GM21526 (cell line): Measurements from ENCODE around the gene TMEM91.
"Not testable (repeated sequence)": the region's sequence is repeated elsewhere in the genome, so short reads cannot be mapped to it uniquely, and the experiment has no call there.

Experiments
- ATAC-seq: cut with Tn5 transposase; IDR thresholded peaks from one replicate; pipeline ENCODE4 v1.9.1; 2021; ENCODE audit warnings: moderate library complexity; ENCODE audit not compliant: unreplicated experiment, low FRiP score

Gene TMEM91

DNA sequence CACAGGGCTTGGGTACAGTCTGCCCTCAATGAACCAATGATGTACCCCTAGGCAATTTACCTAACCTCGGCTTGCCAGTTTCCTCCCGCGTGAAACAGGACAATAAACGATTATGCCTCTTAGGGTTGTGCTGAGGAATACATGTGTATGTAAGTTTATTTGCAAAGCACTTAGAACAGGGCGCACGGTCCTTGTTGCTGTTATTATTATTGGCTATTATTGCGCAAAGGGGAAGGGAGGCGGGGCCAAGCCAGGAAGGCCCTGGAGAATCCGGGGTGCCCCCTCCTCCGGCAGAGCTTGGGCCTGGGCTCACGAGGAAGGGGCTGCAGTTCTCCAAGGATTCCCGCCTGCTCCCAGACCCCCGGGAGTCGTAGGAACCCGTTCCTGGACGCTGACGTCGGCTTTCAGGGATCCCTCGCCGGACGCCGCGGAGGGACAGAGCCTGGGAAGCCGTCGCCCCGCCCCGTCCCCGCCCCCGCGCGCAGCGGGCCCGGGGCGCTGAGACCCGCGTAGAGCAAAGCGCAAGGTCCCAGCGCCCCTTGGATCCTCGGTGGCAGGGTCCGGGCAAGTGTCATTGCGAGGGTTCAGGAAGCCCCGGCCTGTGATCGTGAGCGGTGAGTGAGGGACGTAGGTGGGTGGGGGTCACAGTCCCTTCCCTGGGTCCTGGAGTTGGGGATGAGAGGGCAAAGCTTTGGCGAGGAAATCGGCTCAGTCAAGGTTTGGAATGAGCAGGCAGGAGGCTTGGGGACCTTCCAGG is at the start of gene TMEM91:
TMEM91 (plus strand) TSS at position 293 of the 757 bp plus-strand sequence. CDS start 1,777 bp downstream, outside the sequence.
- no peak for ATAC-seq

DNA sequence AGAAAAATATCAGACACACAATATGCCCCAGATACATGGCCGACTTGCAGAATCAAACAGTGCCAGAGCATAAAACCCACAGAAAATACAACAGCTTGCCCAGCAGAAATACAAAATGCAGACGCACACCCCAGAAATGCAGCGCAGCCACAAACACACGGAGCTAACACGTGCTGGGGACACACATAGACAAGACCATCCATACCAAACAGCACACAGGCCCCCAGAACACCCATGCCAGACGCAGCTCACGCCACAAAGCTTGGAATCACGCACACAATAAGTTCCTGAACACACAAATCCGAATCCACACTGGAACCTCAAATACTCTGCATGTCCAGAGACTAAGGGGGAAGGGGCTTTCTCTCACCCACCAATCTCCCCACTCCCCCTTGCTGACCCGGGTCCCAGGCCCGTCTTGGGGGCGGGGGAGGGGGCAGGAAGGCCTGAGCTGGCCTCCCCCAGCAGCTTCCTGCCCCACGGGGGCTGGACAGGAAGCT is 49.2 kb upstream of the TMEM91 start:
- ATAC-seq, result no peak

DNA sequence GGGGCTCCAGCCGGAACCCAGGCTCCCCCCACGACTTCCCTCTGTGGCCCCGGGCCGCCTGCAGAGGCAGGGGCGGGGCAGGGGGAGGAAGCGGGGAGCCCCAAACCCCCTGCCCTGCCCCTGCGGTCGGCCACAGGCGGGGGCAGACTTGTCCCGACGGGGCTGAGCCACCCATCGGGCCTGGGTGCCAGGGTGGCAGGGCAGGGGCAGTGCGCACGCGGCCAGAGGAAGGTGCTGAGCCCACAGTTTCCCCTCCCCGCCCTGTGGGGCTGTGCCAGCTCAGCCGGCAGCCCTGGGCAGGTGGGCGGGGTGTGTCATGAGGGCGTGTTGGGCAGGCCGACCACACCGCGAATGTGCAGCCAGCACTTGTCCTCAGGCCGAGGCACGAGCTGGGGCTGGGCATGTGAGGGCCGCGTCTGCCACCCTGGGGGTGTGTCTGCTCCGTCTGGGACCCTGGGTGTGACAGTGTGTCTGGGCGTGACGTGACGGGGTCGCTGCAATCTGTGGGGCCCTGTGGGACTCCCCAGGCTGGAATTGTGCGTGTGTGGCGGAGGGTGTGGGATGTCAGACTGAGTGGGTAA is 48.7 kb upstream of the TMEM91 start:
- no peak for ATAC-seq

DNA sequence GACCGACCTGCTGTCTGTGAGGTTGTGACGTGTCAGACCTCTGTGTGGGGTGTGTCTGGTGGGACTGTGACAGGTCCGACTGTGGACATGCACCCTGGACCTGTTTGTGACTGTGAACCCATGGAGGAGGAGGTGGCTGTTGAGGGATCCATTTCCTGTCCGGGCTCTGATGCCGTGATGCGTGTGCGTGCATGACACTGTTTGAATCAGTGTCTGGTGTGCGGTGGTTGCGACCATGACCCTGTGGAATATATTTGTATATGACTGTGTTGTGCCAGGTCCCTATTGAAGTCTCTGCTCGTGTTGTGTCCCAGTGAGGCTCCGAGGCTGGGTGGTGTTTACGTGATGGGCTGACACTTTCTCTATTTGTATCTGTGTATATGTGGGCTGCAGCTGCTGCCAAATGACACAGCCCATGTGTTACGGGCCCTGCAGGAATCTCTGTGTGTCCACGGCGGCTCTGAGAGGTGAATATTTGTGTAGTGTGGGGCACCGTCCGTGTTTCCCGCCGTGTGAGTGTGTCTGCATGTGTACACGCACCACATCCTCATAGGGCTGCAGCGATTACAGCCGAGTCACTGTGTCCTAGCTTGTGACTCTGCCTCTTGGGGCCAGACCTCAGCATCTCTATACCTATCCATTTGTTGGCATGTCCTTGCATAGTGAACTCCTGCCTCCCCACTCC is 48.0 kb upstream of the TMEM91 start:
- no peak for ATAC-seq

DNA sequence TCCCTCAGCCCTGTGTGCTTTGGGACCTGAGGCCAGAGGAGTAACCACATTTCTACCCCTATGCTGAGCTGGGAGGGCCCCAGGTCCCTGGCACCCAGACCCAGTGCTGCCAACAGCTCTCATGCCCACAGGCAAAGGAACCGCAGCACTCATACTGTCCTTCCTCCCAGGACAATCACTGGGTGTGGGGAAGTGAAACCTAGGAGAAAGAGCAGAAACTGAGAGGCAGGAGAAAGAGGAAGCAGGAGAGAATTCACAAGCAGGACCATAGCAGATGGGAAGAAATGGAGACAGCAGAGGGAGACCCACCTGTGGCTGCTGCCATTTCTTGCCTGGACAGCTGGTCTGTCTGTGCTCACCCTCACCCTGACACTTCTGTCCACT is 47.5 kb upstream of the TMEM91 start:
- no peak for ATAC-seq

DNA sequence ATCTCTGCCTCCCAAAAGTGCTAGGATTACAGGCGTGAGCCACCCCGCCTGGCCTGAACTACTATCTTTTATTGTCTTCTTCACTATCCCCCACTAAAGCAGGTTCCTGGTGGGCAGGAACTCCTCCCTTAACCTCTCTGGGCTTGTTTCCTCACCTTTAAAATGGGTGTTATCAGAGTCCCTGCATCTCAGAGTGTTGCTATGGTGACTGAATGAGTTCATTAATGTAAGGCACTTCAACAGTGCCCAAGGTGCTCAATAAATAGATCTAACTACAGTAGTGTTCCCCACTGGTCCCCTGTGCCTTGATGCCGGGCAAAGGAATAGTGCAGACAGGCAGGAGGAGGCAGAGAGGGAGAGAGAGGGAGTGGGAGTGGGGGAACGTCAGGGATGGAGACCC is 45.9 kb upstream of the TMEM91 start:
- no peak for ATAC-seq

DNA sequence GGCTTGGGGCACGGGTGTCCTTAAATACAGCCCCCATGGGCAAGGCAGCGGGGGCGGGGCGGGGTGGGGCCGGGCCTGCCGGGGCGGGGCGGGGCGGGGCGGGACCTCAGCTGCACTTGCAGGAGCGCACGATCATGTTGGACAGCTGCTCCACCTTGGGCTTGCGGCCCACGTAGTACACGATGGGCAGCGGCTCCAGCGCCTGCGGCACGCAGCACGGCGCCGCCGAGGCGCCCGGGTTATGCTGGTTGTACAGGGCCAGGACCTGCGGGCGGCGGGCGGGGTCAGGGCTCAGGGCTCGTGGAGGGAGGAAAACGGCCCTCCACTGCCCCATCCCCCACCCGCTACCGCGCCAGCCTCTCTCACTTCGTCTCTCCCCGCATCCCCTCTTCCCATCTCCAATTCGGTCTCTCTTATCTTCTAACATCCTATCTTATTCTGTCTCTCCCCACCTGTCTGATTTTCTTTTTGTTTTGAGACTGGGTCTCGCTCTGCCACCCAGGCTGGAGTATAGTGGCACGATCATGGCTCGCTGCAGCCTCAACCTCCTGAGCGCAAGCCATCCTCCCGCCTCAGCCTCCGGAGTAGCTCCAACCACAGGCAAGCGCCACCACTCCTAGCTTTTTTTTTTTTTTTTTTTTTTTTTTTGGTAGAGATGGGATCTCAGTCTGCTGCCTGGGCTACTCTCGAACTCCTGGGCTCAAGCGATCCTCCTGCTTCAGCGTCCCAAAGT is 45.2 kb upstream of the TMEM91 start:
- no peak for ATAC-seq

DNA sequence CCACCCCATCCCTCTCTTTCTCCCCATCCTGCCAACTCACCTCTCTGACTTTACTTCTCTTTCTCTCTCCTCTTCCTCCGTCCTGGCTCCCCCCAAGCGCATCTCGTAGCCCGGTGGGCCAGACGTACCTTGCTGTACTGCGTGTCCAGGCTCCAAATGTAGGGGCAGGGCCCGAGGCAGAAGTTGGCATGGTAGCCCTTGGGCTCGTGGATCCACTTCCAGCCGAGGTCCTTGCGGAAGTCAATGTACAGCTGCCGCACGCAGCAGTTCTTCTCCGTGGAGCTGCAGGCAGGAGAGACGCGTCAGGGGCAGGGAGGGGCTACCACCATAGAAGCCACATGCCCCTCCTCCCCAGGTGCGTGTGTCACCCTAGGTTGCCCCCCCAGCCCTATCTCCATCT is 44.3 kb upstream of the TMEM91 start:
- no peak for ATAC-seq

DNA sequence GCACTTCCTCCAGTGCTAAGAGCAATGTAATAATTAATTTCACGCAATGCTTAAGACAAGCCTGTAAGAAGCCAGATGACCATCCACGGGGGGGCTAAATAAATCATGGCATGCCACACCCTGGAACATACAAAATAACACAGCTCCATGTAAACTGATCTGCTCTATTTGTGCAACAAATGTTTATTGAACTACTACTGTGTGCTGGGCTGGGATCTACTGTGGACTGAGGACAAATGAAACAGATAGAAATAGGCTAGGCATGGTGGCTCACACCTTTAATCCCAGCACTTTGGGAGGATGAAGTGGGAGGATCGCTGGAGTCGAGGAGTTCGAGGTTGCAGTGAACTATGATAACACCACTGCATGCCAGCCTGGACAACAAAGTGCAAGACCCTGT is 43.9 kb upstream of the TMEM91 start:
- no peak for ATAC-seq

DNA sequence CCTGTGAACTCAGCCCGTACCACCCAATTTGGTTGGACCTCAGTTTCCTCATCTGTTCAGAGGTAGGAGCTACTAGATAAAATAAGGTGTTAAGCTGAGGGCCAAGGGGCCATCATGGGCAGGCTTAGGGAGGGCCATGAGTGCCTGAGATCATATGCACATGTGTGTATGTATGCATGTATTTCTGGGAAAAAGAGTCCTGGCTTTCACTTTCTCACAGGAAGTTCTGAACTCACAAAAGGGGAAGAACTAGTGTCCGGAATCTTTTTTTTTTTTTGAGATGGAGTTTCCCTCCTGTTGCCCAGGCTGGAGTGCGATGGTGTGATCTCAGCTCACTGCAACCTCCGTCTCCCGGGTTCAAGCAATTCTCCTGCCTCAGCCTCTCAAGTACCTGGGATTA is 41.5 kb upstream of the TMEM91 start:
- no peak for ATAC-seq

DNA sequence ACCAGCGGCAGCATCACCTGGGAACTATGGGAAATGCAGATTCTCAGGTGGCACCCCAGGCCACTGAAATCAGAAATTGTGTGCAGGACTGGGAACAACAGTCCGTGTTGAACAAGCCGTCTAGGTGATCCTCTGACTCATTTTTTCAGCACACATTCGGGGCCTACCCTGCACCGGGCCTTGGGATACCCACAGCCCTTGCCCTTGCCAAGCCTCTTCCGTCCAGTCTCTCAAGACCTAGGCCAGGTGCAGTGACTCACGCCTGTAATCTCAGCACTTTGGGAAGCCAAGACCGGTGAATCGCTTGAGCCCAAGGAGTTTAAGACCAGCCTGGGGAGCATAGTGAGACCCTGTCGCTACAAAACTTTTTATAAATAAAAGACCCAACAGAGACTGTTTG is 40.9 kb upstream of the TMEM91 start:
- ATAC-seq, result no peak

DNA sequence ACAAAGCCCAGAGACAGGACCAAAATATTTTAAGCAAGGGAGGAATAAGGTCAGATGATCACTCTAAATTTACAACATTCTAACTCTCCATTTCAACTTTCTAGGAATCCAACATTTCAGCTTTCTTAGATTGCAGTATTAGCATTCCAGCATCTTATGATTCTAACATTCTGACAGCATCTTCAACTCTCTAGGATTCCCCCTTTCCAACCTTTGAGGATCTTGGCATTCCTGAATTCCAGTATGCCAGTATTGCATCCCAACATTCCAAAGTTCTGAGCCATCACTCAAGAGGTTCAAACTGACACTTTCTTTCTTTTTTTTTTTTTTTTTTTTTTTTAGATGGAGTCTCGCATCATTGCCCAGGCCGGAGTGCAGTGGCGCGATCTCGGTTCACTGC is 36.4 kb upstream of the TMEM91 start:
- ATAC-seq, result no peak

DNA sequence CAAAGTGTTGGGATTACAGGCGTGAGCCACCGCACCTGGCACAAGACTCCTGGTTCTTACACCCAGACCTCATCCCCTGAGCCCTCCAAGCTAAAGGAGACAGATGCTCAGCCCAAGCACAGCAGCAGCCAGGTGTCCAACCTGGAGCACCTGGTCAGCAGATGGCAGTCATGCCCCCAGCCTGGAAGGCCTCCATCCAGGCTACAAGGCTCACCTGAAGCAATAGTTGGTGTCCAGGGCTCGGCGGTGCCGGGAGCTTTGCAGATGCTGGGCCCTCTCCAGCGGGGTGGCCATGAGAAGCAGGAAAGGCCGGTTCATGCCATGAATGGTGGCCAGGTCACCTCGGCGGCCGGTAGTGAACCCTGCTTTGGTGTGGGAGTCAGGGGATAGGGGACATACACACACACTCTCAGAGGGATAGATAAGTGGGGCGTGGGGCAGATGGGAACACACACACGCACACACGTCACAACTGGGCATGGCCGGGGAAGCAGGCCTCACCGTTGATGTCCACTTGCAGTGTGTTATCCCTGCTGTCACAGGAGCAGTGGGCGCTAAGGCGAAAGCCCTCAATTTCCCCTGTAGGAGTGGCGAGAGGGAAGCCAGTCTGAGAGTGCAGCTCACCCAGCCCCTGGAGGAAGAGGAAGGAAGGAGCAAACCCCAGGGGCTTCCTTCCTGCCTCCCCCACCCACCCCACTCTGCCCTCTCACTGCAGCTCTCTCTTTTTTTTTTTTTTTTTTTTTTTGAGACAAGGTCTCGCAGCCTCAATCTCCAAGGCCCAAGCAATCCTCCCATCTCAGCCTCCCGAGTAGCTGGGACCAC is 34.5 kb upstream of the TMEM91 start:
- no peak for ATAC-seq

DNA sequence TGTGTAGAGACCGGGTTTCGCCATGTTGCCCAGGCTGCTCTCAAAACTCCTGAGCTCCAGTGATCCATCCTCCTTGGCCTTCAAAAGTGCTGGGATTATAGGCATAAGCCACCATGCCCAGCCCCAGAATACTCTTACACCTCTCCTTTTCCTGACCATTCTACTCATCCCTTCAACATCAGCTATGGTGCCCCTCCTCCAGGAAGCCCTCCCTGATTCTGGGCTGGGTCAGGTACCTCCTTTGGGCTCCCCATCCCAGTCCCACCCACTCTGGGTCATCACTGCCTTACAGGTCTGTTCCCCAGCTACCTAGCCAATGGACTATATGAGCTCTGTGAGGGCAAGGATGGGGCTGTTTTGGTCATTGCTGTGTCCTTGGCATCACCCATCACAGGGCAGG is 32.2 kb upstream of the TMEM91 start:
- ATAC-seq, result no peak

DNA sequence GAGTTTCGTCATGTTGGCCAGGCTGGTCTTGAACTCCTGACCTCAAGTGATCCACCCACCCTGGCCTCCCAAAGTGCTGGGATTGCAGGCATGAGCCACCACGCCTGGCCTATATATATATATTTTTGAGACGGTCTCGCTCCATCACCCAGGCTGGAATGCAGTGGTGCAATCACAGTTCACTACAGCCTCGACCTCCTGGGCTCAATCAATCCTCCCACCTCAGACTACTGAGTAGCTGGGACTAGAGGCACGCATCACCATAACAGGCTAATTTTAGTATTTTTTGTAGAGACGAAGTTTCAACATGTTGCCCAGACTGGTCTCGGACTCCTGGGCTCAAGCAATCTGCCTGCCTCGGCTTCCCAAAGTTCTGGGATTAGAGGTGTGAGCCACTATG is 29.4 kb upstream of the TMEM91 start:
- ATAC-seq, result not testable (repeated sequence)

DNA sequence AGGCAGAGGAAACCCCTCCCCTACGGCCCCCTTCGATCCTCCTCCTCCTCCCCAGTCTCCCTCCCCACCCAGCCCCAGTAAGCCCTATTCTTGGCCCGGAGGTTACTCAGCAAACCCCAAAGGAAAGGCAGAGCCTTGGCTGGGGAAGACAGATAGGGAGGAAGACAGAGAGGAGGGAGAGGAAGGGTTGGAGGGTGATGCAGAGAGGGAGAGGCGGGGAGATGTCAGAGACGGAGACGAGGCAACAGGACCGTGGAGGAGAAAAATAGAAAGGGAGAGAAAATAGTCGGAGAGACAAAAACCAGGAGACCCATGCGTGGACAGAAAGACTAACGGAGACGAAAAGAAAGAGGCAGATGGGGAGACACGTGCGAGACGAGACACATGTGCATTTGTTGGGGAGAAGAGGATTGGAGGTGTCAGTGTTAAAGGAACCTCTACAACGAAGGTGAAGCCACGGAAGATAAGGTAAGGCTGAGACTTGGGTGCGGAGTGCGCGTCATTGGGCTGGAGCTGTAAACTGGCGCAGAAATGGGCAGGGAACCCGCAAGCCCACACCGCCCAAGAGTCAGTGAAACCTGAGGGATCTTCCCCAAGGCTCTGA is 25.5 kb upstream of the TMEM91 start:
- no peak for ATAC-seq

DNA sequence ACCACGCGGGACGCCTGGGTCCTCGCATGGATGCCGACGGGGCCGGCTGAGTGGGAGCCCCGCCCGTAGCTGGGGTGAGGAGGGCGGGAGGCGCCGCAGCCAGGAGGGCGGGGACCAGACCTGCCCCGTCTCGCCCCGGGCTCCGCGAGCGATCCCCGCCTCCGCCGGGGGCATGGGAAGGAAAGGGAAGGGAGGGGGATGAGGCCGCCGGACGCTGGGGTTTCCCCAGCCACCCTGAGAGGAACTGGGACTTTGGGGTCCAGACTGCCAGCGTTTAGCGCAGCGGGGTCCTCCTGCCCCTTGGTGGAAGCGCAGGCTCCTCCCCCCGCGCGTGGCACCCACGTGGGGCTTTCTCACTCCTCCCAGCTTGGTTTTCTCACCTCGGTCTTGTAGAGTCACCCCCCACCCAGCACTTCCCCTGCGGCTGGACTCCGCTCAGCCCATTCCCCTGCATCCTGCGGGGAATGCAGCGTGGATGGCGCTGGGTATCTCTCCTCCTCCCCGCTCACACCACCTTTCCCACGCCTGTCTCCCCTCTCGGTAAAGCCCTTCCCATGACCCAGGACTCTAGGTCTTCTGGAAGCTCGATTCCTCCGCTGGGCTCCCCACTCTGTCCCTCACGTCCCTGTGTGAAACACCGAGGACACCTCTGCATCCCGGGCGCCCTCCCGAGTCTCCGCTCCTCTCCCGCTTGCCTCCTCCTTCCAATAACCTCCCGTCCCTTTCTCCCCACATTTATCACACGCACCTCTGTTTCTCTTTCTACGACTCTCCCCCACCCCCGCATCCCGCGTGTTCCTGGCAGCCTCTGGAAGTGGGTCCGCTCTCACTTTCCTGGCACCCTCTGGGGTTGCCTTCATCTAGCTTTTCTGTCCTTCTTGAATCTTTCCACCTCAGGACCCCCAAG is 24.7 kb upstream of the TMEM91 start:
- no peak for ATAC-seq

DNA sequence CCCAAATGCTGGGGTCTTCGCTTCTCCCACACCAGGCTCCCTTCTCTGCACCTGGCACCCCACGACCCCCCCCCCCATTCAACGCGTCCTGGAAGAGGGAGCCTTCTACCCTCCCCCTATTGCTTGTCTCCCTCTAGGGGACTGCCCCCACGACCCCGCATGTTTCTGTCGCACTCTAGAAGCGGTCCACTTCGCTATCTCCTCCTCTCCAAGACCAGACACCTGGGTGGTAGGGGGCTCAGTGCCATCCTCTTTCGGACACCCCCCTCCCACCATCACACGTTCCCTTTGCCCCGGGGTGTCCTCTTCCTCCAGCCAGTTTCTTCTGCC is 24.1 kb upstream of the TMEM91 start:
- no peak for ATAC-seq
